HepG2 (cell line): ENCODE results near the gene PDLIM7. TPM values are rescaled to one million over a fixed set of nuclear protein-coding genes. Genes with fewer than 3 reads are reported as not detected.
A peak's percentile ranks its signal among the peaks of the same experiment; 100 is the strongest.

ENCODE experiments used
- ASH2L ChIP-seq: fragments of 300-600, 200-600 bp; sonication (generic); IDR thresholded peaks from 2 replicates; pipeline ENCODE4 v1.7.0; 2017; ENCODE audit warnings: low read depth, mild to moderate bottlenecking, moderate library complexity, mixed read lengths, low read length; ENCODE audit not compliant: insufficient read length
- ATF3 ChIP-seq: sonication (generic); formaldehyde crosslinking; IDR thresholded peaks from 2 replicates; pipeline ENCODE4 v1.4.0; 2020; ENCODE audit warnings: missing genetic modification reagents
- ELF3 ChIP-seq: IDR thresholded peaks from 2 replicates; pipeline ENCODE4 v1.6.1; 2016; ENCODE audit warnings: missing genetic modification reagents, missing compliant biosample characterization
- GABPB1 ChIP-seq: IDR thresholded peaks from 2 replicates; pipeline ENCODE4 v1.6.1; 2016; ENCODE audit warnings: mild to moderate bottlenecking, missing genetic modification reagents, moderate library complexity, missing compliant biosample characterization
- JUN ChIP-seq: sonication (generic); formaldehyde crosslinking; IDR thresholded peaks from 2 replicates; pipeline ENCODE4 v1.4.0; 2020; ENCODE audit warnings: mild to moderate bottlenecking, missing genetic modification reagents
- MED13 ChIP-seq: sonication (generic); formaldehyde crosslinking; IDR thresholded peaks from 2 replicates; pipeline ENCODE4 v1.5.0; 2020; ENCODE audit warnings: missing genetic modification reagents
- SIN3A ChIP-seq: IDR thresholded peaks from 2 replicates; pipeline ENCODE4 v1.6.1; 2011; ENCODE audit warnings: low read depth, mild to moderate bottlenecking, control low read depth, low read length, borderline replicate concordance
- SYNCRIP ChIP-seq: fragments of 200-400 bp; formaldehyde crosslinking; IDR thresholded peaks from 2 replicates; pipeline ENCODE4 v1.6.1; 2018; ENCODE audit warnings: mild to moderate bottlenecking, low read depth, low read length; ENCODE audit not compliant: insufficient read depth
- TGIF2 ChIP-seq: IDR thresholded peaks from 2 replicates; pipeline ENCODE4 v1.6.1; 2016; ENCODE audit warnings: control low read depth, missing compliant biosample characterization
- THAP11 ChIP-seq: IDR thresholded peaks from 2 replicates; pipeline ENCODE4 v1.6.1; 2016; ENCODE audit warnings: missing biosample characterization, missing genetic modification reagents
- ZBTB21 ChIP-seq: sonication (generic); formaldehyde crosslinking; IDR thresholded peaks from 2 replicates; pipeline ENCODE4 v1.4.0; 2020; ENCODE audit warnings: missing genetic modification reagents
- ZFP36 ChIP-seq: fragments of 150-350 bp; IDR thresholded peaks from 2 replicates; pipeline ENCODE4 v1.6.1; 2018; ENCODE audit warnings: borderline replicate concordance, low read length, low read depth; ENCODE audit not compliant: partially characterized antibody
- ZNF143 ChIP-seq: sonication (generic); formaldehyde crosslinking; IDR thresholded peaks from 2 replicates; pipeline ENCODE4 v1.4.0; 2020; ENCODE audit warnings: missing genetic modification reagents
- ZNF18 ChIP-seq: sonication (generic); formaldehyde crosslinking; IDR thresholded peaks from 2 replicates; pipeline ENCODE4 v1.8.0; 2022; ENCODE audit warnings: mild to moderate bottlenecking, missing genetic modification reagents; ENCODE audit not compliant: insufficient replicate concordance
- ZNF263 ChIP-seq: sonication (generic); formaldehyde crosslinking; IDR thresholded peaks from 2 replicates; pipeline ENCODE4 v1.4.0; 2020; ENCODE audit warnings: missing genetic modification reagents
- ZNF414 ChIP-seq: sonication (generic); formaldehyde crosslinking; IDR thresholded peaks from 2 replicates; pipeline ENCODE4 v1.5.0; 2020; ENCODE audit warnings: missing genetic modification reagents
- ZNF674 ChIP-seq: sonication (generic); formaldehyde crosslinking; IDR thresholded peaks from 2 replicates; pipeline ENCODE4 v1.5.0; 2020; ENCODE audit warnings: low read depth, mild to moderate bottlenecking, missing genetic modification reagents
- ZNF761 ChIP-seq: sonication (generic); formaldehyde crosslinking; conservative IDR thresholded peaks from 2 replicates; pipeline ENCODE4 v1.4.0; 2020; ENCODE audit warnings: mild to moderate bottlenecking, missing genetic modification reagents
- ZNF800 ChIP-seq: sonication (generic); formaldehyde crosslinking; IDR thresholded peaks from 2 replicates; pipeline ENCODE4 v1.4.0; 2020; ENCODE audit warnings: missing genetic modification reagents
- ZSCAN25 ChIP-seq: sonication (generic); formaldehyde crosslinking; IDR thresholded peaks from 2 replicates; pipeline ENCODE4 v1.8.0; 2022; ENCODE audit warnings: mild to moderate bottlenecking, missing genetic modification reagents
- polyA plus RNA-seq, 8 experiments: library from polyadenylated mRNA; depleted of rRNA in 3 of 8; stranded (reverse) in 7 of 8; unstranded in 1 of 8; fragments of >200 nt; fragmentation: Illumina TruSeq in 4 of 8; extraction: Trizol in 4 of 8; gene quantifications; 2 replicates each; pipeline versions ENCODE4 v1.2.1 to v1.2.3, GENCODE V29; 2011 to 2016; ENCODE audit warnings: low read depth in 4 of 8, missing spikeins in 1 of 8, mixed read lengths in 1 of 8; ENCODE audit not compliant: insufficient read depth in 1 of 8
- total RNA-seq, 5 experiments: library from RNA; depleted of rRNA; stranded (reverse); fragments of >200 nt; fragmentation: Illumina TruSeq; extraction: Trizol; gene quantifications; 2 replicates each; pipeline ENCODE4 v1.2.3, GENCODE V29; 2016; ENCODE audit warnings: low read depth in 1 of 5
- TF ChIP-seq, protein P1 (sequence below): sonication (generic); formaldehyde crosslinking; conservative IDR thresholded peaks from 2 replicates; pipeline ENCODE4 v1.8.0; 2022; ENCODE audit warnings: mild to moderate bottlenecking, moderate library complexity, missing genetic modification reagents
- TF ChIP-seq, protein P2 (sequence below): sonication (generic); formaldehyde crosslinking; IDR thresholded peaks from 2 replicates; pipeline ENCODE4 v1.4.0; 2020; ENCODE audit warnings: missing genetic modification reagents

The PDLIM7 gene
- total and polyA plus RNA-seq, 2 of the 13 experiments (the other 11 are each of a cell fraction or from before 2014, with no cell fraction given): 21.1 to 31.3 TPM

GRCh38 chr5:177454397-177455035, 42.9 kb downstream of the PDLIM7 start (continued):
- TF ChIP-seq ZNF18 (CRISPR knock-in tag) (peak; percentile 89), THAP11 (peak; percentile 64), ATF3 (CRISPR knock-in tag) (peak; percentile 91), SYNCRIP (no peak), ZNF761 (CRISPR knock-in tag) (no peak), MED13 (0 out of 2 replicates have a peak, but pooled peaks have one; percentile 50), ZFP36 (no peak), ELF3 (CRISPR knock-in tag) (peak; percentile 29; the same call in 1 of the 2 replicates), ZNF263 (CRISPR knock-in tag) (peak; percentile 55; the same call in 1 of the 2 replicates), ZNF143 (CRISPR knock-in tag) (no peak), GABPB1 (CRISPR knock-in tag) (peak; percentile 78; the same call in 1 of the 2 replicates), ASH2L (peak; percentile 11), SIN3A (0 out of 2 replicates have a peak, but pooled peaks have one; percentile 37), JUN (CRISPR knock-in tag) (peak; percentile 56; the same call in 1 of the 2 replicates), TGIF2 (CRISPR knock-in tag) (peak; percentile 74; the same call in 1 of the 2 replicates), ZBTB21 (CRISPR knock-in tag) (peak; percentile 92), ZNF414 (CRISPR knock-in tag) (no peak), ZSCAN25 (CRISPR knock-in tag) (peak; percentile 42; the same call in 1 of the 2 replicates), ZNF800 (CRISPR knock-in tag) (peak; percentile 89; the same call in 1 of the 2 replicates), ZNF674 (no peak)
- TF ChIP-seq, protein P1, sequence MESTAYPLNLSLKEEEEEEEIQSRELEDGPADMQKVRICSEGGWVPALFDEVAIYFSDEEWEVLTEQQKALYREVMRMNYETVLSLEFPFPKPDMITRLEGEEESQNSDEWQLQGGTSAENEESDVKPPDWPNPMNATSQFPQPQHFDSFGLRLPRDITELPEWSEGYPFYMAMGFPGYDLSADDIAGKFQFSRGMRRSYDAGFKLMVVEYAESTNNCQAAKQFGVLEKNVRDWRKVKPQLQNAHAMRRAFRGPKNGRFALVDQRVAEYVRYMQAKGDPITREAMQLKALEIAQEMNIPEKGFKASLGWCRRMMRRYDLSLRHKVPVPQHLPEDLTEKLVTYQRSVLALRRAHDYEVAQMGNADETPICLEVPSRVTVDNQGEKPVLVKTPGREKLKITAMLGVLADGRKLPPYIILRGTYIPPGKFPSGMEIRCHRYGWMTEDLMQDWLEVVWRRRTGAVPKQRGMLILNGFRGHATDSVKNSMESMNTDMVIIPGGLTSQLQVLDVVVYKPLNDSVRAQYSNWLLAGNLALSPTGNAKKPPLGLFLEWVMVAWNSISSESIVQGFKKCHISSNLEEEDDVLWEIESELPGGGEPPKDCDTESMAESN (CRISPR knock-in tag): 0 out of 2 replicates have a peak, but pooled peaks have one; percentile 46
- TF ChIP-seq, protein P2, sequence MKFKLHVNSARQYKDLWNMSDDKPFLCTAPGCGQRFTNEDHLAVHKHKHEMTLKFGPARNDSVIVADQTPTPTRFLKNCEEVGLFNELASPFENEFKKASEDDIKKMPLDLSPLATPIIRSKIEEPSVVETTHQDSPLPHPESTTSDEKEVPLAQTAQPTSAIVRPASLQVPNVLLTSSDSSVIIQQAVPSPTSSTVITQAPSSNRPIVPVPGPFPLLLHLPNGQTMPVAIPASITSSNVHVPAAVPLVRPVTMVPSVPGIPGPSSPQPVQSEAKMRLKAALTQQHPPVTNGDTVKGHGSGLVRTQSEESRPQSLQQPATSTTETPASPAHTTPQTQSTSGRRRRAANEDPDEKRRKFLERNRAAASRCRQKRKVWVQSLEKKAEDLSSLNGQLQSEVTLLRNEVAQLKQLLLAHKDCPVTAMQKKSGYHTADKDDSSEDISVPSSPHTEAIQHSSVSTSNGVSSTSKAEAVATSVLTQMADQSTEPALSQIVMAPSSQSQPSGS: peak; percentile 96
